ENCODE measurements around the gene ESRRG. TPM values are rescaled to one million over a fixed set of nuclear protein-coding genes. Genes with fewer than 3 reads are reported as not detected.

Gene ESRRG
- total and polyA plus RNA-seq, 2 experiments from 2014 or later = 1.2 to 1.7 TPM

- H3K27me3 ChIP-seq (ENCODE audit: insufficient read depth) = no peaks in the 10 kb centered on the region
- no peak overlapping the region for H3K4me2 ChIP-seq
- no peaks in the 10 kb centered on the region for H3K36me3 Mint-ChIP-seq (ENCODE audit: low read depth)
- no peak for TF ChIP-seq CREB1 (CRISPR knock-in tag; IDR thresholded peaks at IDR 0.05; ENCODE audit: low read depth)
- TF ChIP-seq CTCF (conservative IDR thresholded peaks at IDR 0.05; ENCODE audit: low read depth in 2 of 2) = no peak
- no peak for TF ChIP-seq ZNF331 (CRISPR knock-in tag; IDR thresholded peaks at IDR 0.05; ENCODE audit: low read depth)
- TF ChIP-seq EZH2 (IDR thresholded peaks at IDR 0.05; ENCODE audit: low read depth, unreplicated experiment) = no peak
- no peak overlapping the region for H3K27ac ChIP-seq (ENCODE audit: low read depth)
- H3K27ac Mint-ChIP-seq = no peak overlapping the region
- no peak overlapping the region for H2AFZ ChIP-seq
- H4K20me1 ChIP-seq (replicated peaks; ENCODE audit: insufficient read depth) = no peaks in the 10 kb centered on the region
- peaks cover under 1% of the 10 kb centered on the region for H3K27me3 Mint-ChIP-seq (ENCODE audit: insufficient read depth, low read depth, poor library complexity)
- no peaks in the 10 kb centered on the region for H3K79me2 ChIP-seq (replicated peaks; ENCODE audit: insufficient read depth)
- no peak for ATAC-seq
- H3K4me3 ChIP-seq = no peak overlapping the region
- no peaks in the 10 kb centered on the region for H3K36me3 ChIP-seq (ENCODE audit: insufficient read depth)
- peaks cover 12% of the 10 kb centered on the region; the same call in 2 of the 3 replicates for H3K4me1 Mint-ChIP-seq
- no peak overlapping the region for H3K4me3 Mint-ChIP-seq
- no peaks in the 10 kb centered on the region for H3F3A ChIP-seq (replicated peaks; ENCODE audit: low read depth)
- no peaks in the 10 kb centered on the region for H3K9me3 Mint-ChIP-seq
- H3K9me2 ChIP-seq (ENCODE audit: insufficient read depth) = no peaks in the 10 kb centered on the region
- no peak for DNase-seq (ENCODE audit: low spot score)
- H3K4me1 ChIP-seq (ENCODE audit: insufficient read depth) = no peaks in the 10 kb centered on the region
These were observed 106.8 kb downstream of the ESRRG start for GRCh38 chr1:216616425-216616824.

- Histone ChIP-seq H3K4me1 (ENCODE audit: insufficient read depth) (no peaks in the 10 kb centered on the region), H3F3A (replicated peaks; ENCODE audit: low read depth) (no peaks in the 10 kb centered on the region), H3K79me2 (replicated peaks; ENCODE audit: insufficient read depth) (no peaks in the 10 kb centered on the region), H3K27ac (ENCODE audit: low read depth) (no peak overlapping the region), H3K36me3 (ENCODE audit: insufficient read depth) (no peaks in the 10 kb centered on the region), H3K4me3 (no peak overlapping the region), H3K4me2 (no peak overlapping the region), H4K20me1 (replicated peaks; ENCODE audit: insufficient read depth) (no peaks in the 10 kb centered on the region; the same call in 1 of the 2 replicates), H3K27me3 (ENCODE audit: insufficient read depth) (no peaks in the 10 kb centered on the region), H3K9me2 (ENCODE audit: insufficient read depth) (no peaks in the 10 kb centered on the region), H2AFZ (no peak overlapping the region)
- H3K36me3 Mint-ChIP-seq (ENCODE audit: low read depth) = no peaks in the 10 kb centered on the region
- H3K27me3 Mint-ChIP-seq (ENCODE audit: insufficient read depth, low read depth, poor library complexity) = peaks cover 1% of the 10 kb centered on the region
- H3K4me1 Mint-ChIP-seq = peaks cover 12% of the 10 kb centered on the region; the same call in 2 of the 3 replicates
- no peak overlapping the region for H3K27ac Mint-ChIP-seq
- no peaks in the 10 kb centered on the region for H3K9me3 Mint-ChIP-seq
- no peak for ATAC-seq
- H3K4me3 Mint-ChIP-seq = no peak overlapping the region
- no peak for DNase-seq (ENCODE audit: low spot score)
- TF ChIP-seq NANOG (IDR thresholded peaks at IDR 0.05; ENCODE audit: borderline replicate concordance) (no peak), ZNF114 (CRISPR knock-in tag; IDR thresholded peaks at IDR 0.05) (no peak), ETS1 (IDR thresholded peaks at IDR 0.05) (no peak)
These were observed 109.0 kb downstream of the ESRRG start for GRCh38 chr1:216614011-216614934.

All from GM23338 (cell line).